MM.1S (cell line): ENCODE data around the gene FAM221A.

ENCODE experiments used
- EZH2 ChIP-seq: fragments of 300-600 bp; sonication (generic); optimal IDR thresholded peaks from 2 replicates; pipeline ENCODE3; 2017; ENCODE audit warnings: low read depth, mild to moderate bottlenecking, antibody characterized with exemption, low read length, mixed read lengths
- TF ChIP-seq, protein P1 (sequence below): fragments of 300-600 bp; sonication (generic); IDR thresholded peaks from 2 replicates; pipeline ENCODE4 v1.5.1; 2016; ENCODE audit warnings: antibody characterized with exemption, low read length, mixed read lengths

DNA sequence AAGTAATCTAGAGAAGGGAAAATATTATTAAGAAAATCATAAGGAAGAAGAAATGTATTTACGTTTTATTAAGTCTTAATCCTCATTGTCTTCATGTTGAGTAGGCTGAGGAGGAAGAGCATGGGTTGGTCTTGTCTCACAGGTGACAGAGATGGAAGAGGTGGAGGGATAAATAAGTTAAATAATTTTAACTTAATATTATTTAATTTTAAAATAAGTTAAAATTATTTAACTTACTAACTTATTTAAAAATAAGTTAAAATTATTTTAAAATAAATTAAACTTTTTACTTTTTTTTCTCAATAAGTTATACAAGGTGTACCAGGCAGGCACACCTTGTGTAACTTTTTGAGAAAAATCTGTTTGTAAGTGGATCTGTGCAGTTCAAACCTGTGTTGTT, 66.6 kb downstream of the FAM221A start:
- TF ChIP-seq, protein P1, sequence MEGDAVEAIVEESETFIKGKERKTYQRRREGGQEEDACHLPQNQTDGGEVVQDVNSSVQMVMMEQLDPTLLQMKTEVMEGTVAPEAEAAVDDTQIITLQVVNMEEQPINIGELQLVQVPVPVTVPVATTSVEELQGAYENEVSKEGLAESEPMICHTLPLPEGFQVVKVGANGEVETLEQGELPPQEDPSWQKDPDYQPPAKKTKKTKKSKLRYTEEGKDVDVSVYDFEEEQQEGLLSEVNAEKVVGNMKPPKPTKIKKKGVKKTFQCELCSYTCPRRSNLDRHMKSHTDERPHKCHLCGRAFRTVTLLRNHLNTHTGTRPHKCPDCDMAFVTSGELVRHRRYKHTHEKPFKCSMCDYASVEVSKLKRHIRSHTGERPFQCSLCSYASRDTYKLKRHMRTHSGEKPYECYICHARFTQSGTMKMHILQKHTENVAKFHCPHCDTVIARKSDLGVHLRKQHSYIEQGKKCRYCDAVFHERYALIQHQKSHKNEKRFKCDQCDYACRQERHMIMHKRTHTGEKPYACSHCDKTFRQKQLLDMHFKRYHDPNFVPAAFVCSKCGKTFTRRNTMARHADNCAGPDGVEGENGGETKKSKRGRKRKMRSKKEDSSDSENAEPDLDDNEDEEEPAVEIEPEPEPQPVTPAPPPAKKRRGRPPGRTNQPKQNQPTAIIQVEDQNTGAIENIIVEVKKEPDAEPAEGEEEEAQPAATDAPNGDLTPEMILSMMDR, result no peak
- no peak for TF ChIP-seq EZH2
